DMS 273 (cell line): Measurements from ENCODE around the gene TMEM39B.
"Not testable (repeated sequence)": the region's sequence is repeated elsewhere in the genome, so short reads cannot be mapped to it uniquely, and the experiment has no call there.

Experiments
- DNase-seq: peaks from one replicate; lab custom pipeline; 2025; ENCODE audit not compliant: unreplicated experiment; lab: John Stamatoyannopoulos, UW

The TMEM39B gene

GRCh38 chr1:32068957-32069588, 3.7 kb upstream of the TMEM39B start:
- DNase-seq, result no peak

DNA sequence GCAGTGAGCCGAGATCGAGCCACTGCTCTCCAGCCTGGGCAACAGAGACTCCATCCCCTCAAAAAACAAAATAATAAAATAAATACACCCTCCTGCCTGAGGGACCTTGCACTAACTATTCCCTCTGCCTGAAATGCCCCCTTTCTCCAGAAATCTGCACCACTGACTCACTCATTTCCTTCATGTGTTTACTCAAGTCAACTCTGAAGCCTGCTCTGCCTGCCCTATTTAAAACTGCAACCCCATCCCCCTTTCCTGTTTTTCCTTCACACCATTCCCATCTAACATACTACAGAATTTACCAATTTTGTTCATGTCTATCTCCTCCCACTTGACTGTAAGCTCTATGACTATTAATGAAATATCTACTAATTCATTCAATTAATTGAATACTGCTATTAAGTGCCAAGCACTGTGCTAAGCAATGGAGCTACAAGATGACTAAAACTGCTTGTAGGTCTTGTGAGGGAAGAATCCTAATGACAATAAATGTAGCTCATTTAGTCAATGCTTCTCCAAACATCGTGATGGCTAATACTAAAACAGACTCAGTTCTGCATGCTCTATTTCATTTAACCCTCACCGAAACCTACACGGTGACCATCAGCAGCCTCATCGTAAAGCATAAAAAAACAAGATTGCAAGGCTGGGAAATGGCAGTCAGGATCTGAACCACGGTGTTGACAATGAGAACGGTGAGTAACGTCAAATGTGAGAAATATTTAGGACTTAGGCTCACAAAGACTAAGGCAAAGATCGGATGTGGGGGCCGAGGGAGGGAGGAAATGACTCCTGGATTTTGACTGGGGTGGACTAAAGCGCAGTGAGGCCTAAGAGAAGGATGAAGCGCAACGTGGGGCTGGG, 749 bp upstream of the TMEM39B start:
- DNase-seq, result peak; percentile 76

DNA sequence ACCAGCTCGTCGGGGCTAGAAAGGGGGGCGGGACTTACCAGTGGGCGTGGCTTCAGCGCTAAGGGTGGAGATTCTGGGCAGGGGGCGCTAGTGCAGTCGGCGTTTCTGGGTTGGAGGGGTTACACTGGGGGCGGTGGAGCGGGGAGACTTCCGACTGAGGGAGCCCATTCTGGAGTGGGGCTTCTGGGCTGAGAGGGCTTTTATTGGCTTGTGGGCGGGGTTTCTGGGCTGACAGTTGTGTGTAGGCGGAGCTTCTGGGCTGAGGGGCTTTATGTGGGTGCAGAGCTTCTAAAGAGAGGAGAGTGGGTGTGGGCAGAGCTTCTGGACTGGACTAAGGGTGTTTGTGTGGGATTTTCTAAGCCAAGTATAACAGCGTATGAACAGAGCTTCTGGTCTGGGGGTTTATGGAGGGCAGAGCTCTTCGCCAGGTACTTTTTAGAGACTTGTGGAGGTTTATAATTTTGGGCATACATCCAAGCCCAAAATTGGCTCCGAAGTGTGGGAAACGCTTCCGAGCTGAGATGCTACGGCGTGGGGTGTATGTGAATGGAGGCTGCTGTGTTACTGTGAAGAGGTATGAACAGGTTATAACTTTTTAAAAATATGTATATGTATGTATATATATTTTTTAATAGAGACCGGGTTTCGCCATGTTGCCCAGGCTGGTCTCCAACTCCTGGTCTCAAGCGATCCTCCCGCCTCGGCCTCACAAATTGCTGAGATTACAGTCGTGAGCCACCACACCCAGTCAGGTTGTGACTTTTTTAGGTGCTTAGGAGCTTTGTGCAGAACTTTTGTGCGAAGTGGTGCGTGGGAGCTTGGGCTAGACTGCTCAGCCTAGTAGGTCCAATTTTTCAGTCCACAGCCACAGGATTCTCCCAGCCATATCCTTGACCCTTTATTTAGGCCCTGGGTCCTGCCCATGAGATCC, 825 bp downstream of the TMEM39B start:
- DNase-seq, result no peak

- no peak for DNase-seq
Observed at GRCh38 chr1:32074841-32075240, 2.1 kb downstream of the TMEM39B start.

DNA sequence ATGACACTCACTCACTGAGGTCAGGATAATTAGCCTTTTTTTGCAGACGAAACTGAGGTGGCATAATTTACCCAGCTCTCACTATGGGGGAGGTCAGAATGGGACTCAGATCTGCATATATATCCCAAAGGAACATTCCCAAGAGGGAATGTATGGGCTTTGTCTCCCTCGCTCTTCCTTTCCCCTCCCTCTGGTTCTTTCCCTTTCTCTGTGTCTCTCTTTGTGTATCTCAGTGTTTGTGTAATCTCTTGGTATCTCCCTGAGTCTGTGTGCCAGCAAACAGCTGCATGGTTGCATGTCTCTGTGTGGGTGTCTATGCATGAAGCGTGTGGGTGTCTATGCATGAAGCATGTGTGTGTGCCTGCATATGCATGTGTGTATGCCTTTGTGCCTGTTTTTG, 4.7 kb downstream of the TMEM39B start:
- no peak for DNase-seq

DNA sequence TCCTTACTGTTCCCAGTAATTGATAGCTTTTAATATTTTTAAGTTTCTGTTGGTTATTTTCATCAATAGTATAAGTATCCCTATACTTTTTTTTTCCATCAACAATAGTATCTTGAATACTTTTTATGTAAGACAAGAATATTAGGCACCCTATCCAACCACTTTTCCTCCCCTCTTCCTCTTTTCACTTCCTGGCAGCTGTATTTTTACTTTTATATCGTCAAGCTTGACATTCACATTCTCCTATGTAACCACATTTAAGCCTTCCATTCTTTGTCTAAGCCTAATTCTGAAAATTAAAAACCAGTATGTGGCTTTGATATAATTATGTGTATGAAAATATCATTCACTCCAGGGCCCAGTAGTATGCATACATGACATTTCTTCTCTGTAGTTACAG, 9.3 kb downstream of the TMEM39B start:
- no peak for DNase-seq

DNA sequence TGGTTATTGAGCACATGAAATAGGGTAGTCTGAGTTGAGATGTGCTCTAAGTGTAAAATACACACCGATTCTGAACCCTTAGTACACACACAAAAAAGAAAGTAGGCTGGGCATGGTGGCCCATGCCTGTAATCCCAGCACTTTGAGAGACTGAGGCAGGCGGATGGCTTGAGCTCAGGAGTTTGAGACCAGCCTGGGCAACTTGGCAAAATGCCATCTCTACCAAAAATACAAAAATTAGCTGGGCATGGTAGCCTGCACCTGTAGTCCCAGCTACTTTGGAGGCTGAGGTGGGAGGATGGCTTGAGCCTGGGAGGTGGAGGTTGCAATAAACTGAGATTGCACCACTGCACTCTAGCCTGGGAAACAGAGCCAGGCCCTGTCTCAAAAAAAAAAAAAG, 13.6 kb downstream of the TMEM39B start:
- DNase-seq, result not testable (repeated sequence)

GRCh38 chr1:32091176-32091575, 18.4 kb downstream of the TMEM39B start:
- DNase-seq, result no peak

GRCh38 chr1:32091591-32091990, 18.9 kb downstream of the TMEM39B start:
- DNase-seq, result no peak

GRCh38 chr1:32094746-32095521, 22.2 kb downstream of the TMEM39B start:
- no peak for DNase-seq

- no peak for DNase-seq
Observed at GRCh38 chr1:32099426-32099825, 26.7 kb downstream of the TMEM39B start.

GRCh38 chr1:32100359-32100758, 27.6 kb downstream of the TMEM39B start:
- DNase-seq, result no peak

DNA sequence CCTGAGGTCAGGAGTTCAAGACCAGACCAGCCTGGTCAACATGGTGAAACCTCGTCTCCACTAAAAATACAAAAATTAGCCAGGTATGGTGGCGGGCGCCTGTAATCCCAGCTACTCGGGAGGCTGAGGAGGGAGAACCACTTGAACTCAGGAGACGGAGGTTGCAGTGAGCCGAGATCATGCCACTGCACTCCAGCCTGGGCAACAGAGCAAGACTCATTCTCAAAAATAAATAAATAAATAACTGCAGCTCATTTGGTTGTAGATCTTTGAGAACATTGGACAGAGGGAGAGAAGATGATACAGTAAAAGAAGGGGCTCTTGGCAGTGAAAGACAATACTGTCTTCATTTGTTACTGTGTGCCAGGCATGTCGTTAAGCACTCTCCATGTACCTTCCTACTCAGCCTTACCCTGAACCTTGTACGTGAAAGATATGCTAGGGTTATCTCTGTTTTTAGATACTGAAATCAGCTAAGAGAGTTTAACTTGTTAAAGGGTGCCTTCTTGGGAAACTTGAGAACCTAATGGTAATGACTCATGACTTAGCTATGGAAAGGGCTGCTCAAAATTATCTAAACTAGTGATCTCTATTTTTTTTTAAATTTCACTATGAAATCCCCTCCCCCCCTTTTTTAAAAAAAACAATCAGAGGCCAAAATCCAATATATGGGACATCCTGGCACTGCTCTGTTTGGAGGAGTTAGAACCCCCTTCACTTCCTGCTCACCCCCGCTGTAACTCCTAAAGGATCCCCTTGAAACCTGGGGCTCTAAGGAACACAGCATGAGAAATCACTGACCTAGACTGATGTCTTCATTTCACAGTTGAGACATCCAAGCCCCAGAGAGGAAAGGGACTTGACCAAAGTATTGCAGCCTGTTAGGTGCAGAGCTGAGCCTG, 28.3 kb downstream of the TMEM39B start:
- DNase-seq, result no peak

DNA sequence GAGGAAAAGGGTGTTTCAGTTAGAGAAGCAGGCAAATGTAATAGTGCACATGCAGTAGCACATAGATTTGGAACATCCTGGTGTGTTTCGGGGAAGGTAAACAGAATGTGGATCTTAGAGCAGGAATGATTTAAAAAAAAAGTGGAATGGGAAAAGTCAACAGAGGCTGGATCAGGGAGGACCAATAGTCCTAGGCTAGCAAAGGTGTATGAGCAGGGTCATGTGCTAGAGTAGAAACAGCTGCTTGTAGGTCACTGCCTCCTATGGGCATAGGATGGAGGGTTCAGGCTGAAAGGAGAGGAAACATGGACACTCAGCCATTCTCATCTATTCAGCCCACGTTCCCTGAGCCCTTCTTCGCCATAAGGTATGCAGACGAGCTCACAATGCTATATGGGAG, 31.4 kb downstream of the TMEM39B start:
- no peak for DNase-seq

GRCh38 chr1:32105338-32105737, 32.6 kb downstream of the TMEM39B start:
- no peak for DNase-seq

- DNase-seq, result no peak
Observed at GRCh38 chr1:32106663-32107275, 34.0 kb downstream of the TMEM39B start.

DNA sequence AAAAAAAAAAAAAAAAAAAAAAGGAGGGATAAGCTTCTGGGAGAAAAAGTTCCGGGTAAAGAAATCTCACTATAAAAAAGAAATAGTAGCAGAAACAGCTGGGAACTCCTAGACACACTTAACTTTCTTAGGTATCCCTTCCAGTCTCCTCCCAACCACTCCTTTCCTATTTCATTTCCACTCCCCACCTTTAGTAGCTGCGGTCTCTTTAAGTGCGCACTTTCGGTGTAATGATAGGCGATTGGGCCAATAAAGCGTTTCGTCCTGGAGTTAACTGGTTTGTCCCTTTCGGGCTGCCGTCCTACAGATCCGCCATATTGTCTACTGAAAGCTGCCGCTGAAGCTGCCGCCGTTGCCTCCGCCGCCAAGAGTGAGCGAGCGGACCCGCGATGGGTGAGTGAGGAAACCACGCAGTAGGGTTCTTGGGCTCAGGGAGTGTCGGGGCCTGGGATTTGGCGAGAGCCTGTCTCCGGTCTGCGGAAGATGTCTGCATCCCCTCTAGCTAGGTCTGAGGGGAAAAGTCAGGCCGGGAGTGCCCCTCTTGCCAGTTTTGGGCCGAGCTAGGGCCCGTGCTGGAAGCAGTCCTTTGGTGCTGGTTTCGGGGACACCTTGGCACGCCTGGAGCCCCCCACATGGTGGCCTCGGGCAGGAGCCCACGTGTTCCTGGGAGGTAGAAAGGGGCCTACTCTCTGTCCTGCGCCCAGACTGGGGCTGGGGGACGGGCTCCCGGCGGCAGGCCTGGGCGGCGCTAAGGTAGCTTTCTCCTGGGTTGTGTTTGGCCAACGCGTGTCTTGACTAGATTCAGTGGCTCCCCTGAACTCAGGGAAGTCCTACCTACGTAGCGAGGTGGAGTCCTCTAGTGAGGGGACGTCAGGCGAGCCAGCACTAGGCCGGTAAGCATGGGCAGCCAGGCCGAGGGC, 35.3 kb downstream of the TMEM39B start, which contains the start of gene KPNA6:
TSS of gene KPNA6 (plus strand) at position 315 of the 920 bp plus-strand sequence. CDS start at position 390, 75 bp downstream.
- DNase-seq, result peak; percentile 97

- no peak for DNase-seq
Observed at GRCh38 chr1:32111040-32111623, 38.4 kb downstream of the TMEM39B start.
